SK-N-DZ (cell line): ENCODE data around the gene MSMB.
"Not testable (repeated sequence)": the region's sequence is repeated elsewhere in the genome, so short reads cannot be mapped to it uniquely, and the experiment has no call there.

ENCODE experiments used
- DNase-seq: peaks from one replicate; pipeline ENCODE4 v3.0.0-alpha.2; 2015; ENCODE audit warnings: low spot score

Gene MSMB

GRCh38 chr10:46070749-46071148 lies 24.7 kb upstream of the MSMB start:
- DNase-seq = no peak

- no peak for DNase-seq
Measured at GRCh38 chr10:46069771-46070463, 23.8 kb upstream of the MSMB start.

- no peak for DNase-seq
Measured at GRCh38 chr10:46068905-46069304, 22.8 kb upstream of the MSMB start.

GRCh38 chr10:46068117-46068516 lies 22.0 kb upstream of the MSMB start:
- DNase-seq = no peak

GRCh38 chr10:46064269-46064817 lies 18.3 kb upstream of the MSMB start:
- no peak for DNase-seq

- no peak for DNase-seq
Measured at GRCh38 chr10:46062723-46063428, 16.8 kb upstream of the MSMB start.

GRCh38 chr10:46060706-46061105 lies 14.6 kb upstream of the MSMB start:
- no peak for DNase-seq

- not testable (repeated sequence) for DNase-seq
Measured at GRCh38 chr10:46057927-46058326, 11.9 kb upstream of the MSMB start.

GRCh38 chr10:46057038-46057437 lies 11.0 kb upstream of the MSMB start:
- DNase-seq = no peak

- DNase-seq = no peak
Measured at GRCh38 chr10:46055771-46056170, 9.7 kb upstream of the MSMB start.

GRCh38 chr10:46053534-46054434 lies 7.7 kb upstream of the MSMB start:
- no peak for DNase-seq

- DNase-seq = no peak
Measured at GRCh38 chr10:46052791-46053375, 6.8 kb upstream of the MSMB start.

- no peak for DNase-seq
Measured at GRCh38 chr10:46052057-46052790, 6.2 kb upstream of the MSMB start.

- DNase-seq = no peak
Measured at GRCh38 chr10:46050941-46051623, 5.0 kb upstream of the MSMB start.

- DNase-seq = not testable (repeated sequence)
Measured at GRCh38 chr10:46049497-46049831, 3.4 kb upstream of the MSMB start.

GRCh38 chr10:46048152-46048551 lies 2.1 kb upstream of the MSMB start:
- DNase-seq = no peak

GRCh38 chr10:46042527-46042926 lies 3.5 kb downstream of the MSMB start:
- no peak for DNase-seq

GRCh38 chr10:46040004-46040403 lies 6.1 kb downstream of the MSMB start:
- DNase-seq = no peak

GRCh38 chr10:46037107-46037825 lies 8.8 kb downstream of the MSMB start:
- no peak for DNase-seq
